IMR-90 (cell line): ENCODE data around the gene DCUN1D2. TPM values are rescaled to one million over a fixed set of nuclear protein-coding genes. Genes with fewer than 3 reads are reported as not detected.

Experiments used
- ATAC-seq: fragments of 200-7000 bp; cut with Tn5 transposase; 2 replicates; pipeline ENCODE4 v1.9.1; 2020; ENCODE audit warnings: low read depth, mild to moderate bottlenecking, moderate library complexity
- BruUV-seq: library from RNA; stranded (reverse); fragments of 400-500 nt; replicated peaks from 2 replicates; lab custom pipeline; 2021; lab: Mats Ljungman, UMichigan
- CTCF ChIA-PET: fragments of 300-600 bp; formaldehyde crosslinking; extraction: SDS; loops from one replicate; lab custom pipeline; 2021; ENCODE audit warnings: antibody characterized with exemption; lab: Yijun Ruan, JAX
- POLR2A ChIA-PET: fragments of 300-600 bp; sonication (Branson Sonifier 250); formaldehyde crosslinking; loops from one replicate; lab custom pipeline; 2022; ENCODE audit warnings: antibody characterized with exemption; ENCODE audit not compliant: unreplicated experiment; lab: Charles Lee
- DNase-seq: peaks from one replicate; pipeline ENCODE4 v3.0.0; 2013
- H2AFZ ChIP-seq: replicated peaks from 2 replicates; pipeline ENCODE3; 2013; ENCODE audit warnings: low read length, mild to moderate bottlenecking; ENCODE audit not compliant: poor library complexity
- H2AK5ac ChIP-seq: 2 replicates; pipeline ENCODE4 v1.6.1; 2013; ENCODE audit warnings: low read depth, low read length, inconsistent platforms
- H2AK9ac ChIP-seq: replicated peaks from 2 replicates; pipeline ENCODE3; 2013; ENCODE audit warnings: mild to moderate bottlenecking, low read depth, low read length, moderate library complexity; ENCODE audit not compliant: poor library complexity
- H2BK120ac ChIP-seq: 2 replicates; pipeline ENCODE4 v1.6.1; 2013; ENCODE audit warnings: low read depth, low read length, inconsistent platforms
- H2BK15ac ChIP-seq: 3 replicates; pipeline ENCODE4 v1.6.1; 2013; ENCODE audit warnings: low read depth, low read length, inconsistent platforms
- H2BK20ac ChIP-seq: 2 replicates; pipeline ENCODE4 v1.6.1; 2013; ENCODE audit warnings: low read depth, mild to moderate bottlenecking, inconsistent platforms, low read length, moderate library complexity
- H2BK5ac ChIP-seq: 2 replicates; pipeline ENCODE4 v1.6.1; 2013; ENCODE audit warnings: mild to moderate bottlenecking, low read depth, low read length, inconsistent platforms; ENCODE audit not compliant: poor library complexity, severe bottlenecking
- H3K14ac ChIP-seq: replicated peaks from 2 replicates; pipeline ENCODE4 v1.6.1; 2013; ENCODE audit warnings: low read depth, low read length, inconsistent platforms
- H3K18ac ChIP-seq: 2 replicates; pipeline ENCODE4 v1.6.1; 2013; ENCODE audit warnings: low read depth, low read length, control low read depth
- H3K23ac ChIP-seq: 2 replicates; pipeline ENCODE4 v1.6.1; 2013; ENCODE audit warnings: low read depth, low read length, inconsistent platforms
- H3K27ac ChIP-seq: 2 replicates; pipeline ENCODE4 v1.5.1; 2013; ENCODE audit warnings: mild to moderate bottlenecking, control low read depth, low read length; ENCODE audit not compliant: insufficient read depth
- H3K27me3 ChIP-seq: 2 replicates; pipeline ENCODE4 v1.6.1; 2013; ENCODE audit warnings: low read length; ENCODE audit not compliant: control insufficient read depth, insufficient read depth
- H3K36me3 ChIP-seq: 2 replicates; pipeline ENCODE4 v1.6.1; 2013; ENCODE audit warnings: low read length, mixed read lengths; ENCODE audit not compliant: control insufficient read depth, insufficient read depth
- H3K4ac ChIP-seq: 2 replicates; pipeline ENCODE4 v1.6.1; 2013; ENCODE audit warnings: low read depth, low read length, inconsistent platforms
- H3K4me1 ChIP-seq: 2 replicates; pipeline ENCODE4 v1.6.1; 2013; ENCODE audit warnings: low read length, mixed read lengths; ENCODE audit not compliant: control insufficient read depth, insufficient read depth
- H3K4me2 ChIP-seq: 2 replicates; pipeline ENCODE4 v1.6.1; 2013; ENCODE audit warnings: low read depth, mild to moderate bottlenecking, control low read depth, low read length, moderate library complexity
- H3K4me3 ChIP-seq: 2 replicates; pipeline ENCODE4 v1.5.1; 2013; ENCODE audit warnings: low read depth, mild to moderate bottlenecking, control low read depth, low read length, moderate library complexity; ENCODE audit not compliant: insufficient read depth
- H3K56ac ChIP-seq: 2 replicates; pipeline ENCODE4 v1.6.1; 2013; ENCODE audit warnings: low read length, inconsistent platforms; ENCODE audit not compliant: insufficient read depth; ENCODE audit errors: extremely low read depth
- H3K79me1 ChIP-seq, 2 experiments: 2 replicates each; pipeline ENCODE4 v1.6.1; 2013; ENCODE audit warnings: low read length in 2 of 2, inconsistent platforms in 1 of 2, low read depth in 1 of 2
- H3K9ac ChIP-seq: 2 replicates; pipeline ENCODE4 v1.6.1; 2013; ENCODE audit warnings: low read depth, low read length, control low read depth
- H3K9me1 ChIP-seq: 2 replicates; pipeline ENCODE4 v1.6.1; 2013; ENCODE audit warnings: low read length, inconsistent platforms; ENCODE audit not compliant: insufficient read depth
- H3K9me3 ChIP-seq: 2 replicates; pipeline ENCODE4 v1.6.1; 2013; ENCODE audit warnings: low read length; ENCODE audit not compliant: control insufficient read depth, insufficient read depth
- H4K20me1 ChIP-seq: 2 replicates; pipeline ENCODE4 v1.6.1; 2013; ENCODE audit warnings: low read length, inconsistent platforms; ENCODE audit not compliant: insufficient read depth
- H4K5ac ChIP-seq: 2 replicates; pipeline ENCODE4 v1.6.1; 2013; ENCODE audit warnings: mild to moderate bottlenecking, low read depth, low read length, control low read depth
- H4K8ac ChIP-seq, 2 experiments: 2 replicates each; pipeline ENCODE4 v1.6.1; 2013; ENCODE audit warnings: low read depth in 2 of 2, low read length in 2 of 2, control low read depth in 1 of 2, inconsistent platforms in 1 of 2
- H4K91ac ChIP-seq: 2 replicates; pipeline ENCODE4 v1.6.1; 2013; ENCODE audit warnings: low read depth, low read length, inconsistent platforms; ENCODE audit not compliant: insufficient read depth
- BHLHE40 ChIP-seq: fragments of 150-350 bp; IDR thresholded peaks from 2 replicates; pipeline ENCODE4 v1.6.1; 2016; ENCODE audit warnings: mild to moderate bottlenecking, low read depth, low read length
- CEBPB ChIP-seq: IDR thresholded peaks from 2 replicates; pipeline ENCODE4 v1.6.1; 2012; ENCODE audit warnings: low read depth, low read length, improper control_type of control experiment
- CHD1 ChIP-seq: IDR thresholded peaks from 2 replicates; pipeline ENCODE4 v1.6.1; 2012; ENCODE audit warnings: low read depth, low read length, improper control_type of control experiment
- CTCF ChIP-seq: conservative IDR thresholded peaks from 2 replicates; pipeline ENCODE4 v1.5.1; 2012; ENCODE audit warnings: mild to moderate bottlenecking, low read depth, low read length, improper control_type of control experiment
- MAFK ChIP-seq: IDR thresholded peaks from 2 replicates; pipeline ENCODE4 v1.6.1; 2012; ENCODE audit warnings: low read depth, low read length, improper control_type of control experiment
- MAZ ChIP-seq: IDR thresholded peaks from 2 replicates; pipeline ENCODE4 v1.6.1; 2012; ENCODE audit warnings: low read depth, mild to moderate bottlenecking, low read length, improper control_type of control experiment, moderate library complexity, borderline replicate concordance
- MXI1 ChIP-seq: IDR thresholded peaks from 2 replicates; pipeline ENCODE4 v1.6.1; 2012; ENCODE audit warnings: low read depth, mild to moderate bottlenecking, low read length, moderate library complexity, borderline replicate concordance
- NFE2L2 ChIP-seq: fragments of 150-350 bp; IDR thresholded peaks from 2 replicates; pipeline ENCODE4 v1.6.1; 2016; ENCODE audit warnings: low read depth, mild to moderate bottlenecking, low read length
- POLR2A ChIP-seq: IDR thresholded peaks from 2 replicates; pipeline ENCODE4 v1.6.1; 2012; ENCODE audit warnings: mild to moderate bottlenecking, low read depth, low read length
- RAD21 ChIP-seq: IDR thresholded peaks from 2 replicates; pipeline ENCODE4 v1.6.1; 2012; ENCODE audit warnings: low read length, improper control_type of control experiment
- RCOR1 ChIP-seq: IDR thresholded peaks from 2 replicates; pipeline ENCODE4 v1.6.1; 2012; ENCODE audit warnings: mild to moderate bottlenecking, low read length, improper control_type of control experiment; ENCODE audit not compliant: insufficient replicate concordance
- RFX5 ChIP-seq: IDR thresholded peaks from 2 replicates; pipeline ENCODE4 v1.8.0; 2012; ENCODE audit warnings: low read depth, mild to moderate bottlenecking, low read length, moderate library complexity
- SMC3 ChIP-seq: fragments of 150-350 bp; IDR thresholded peaks from 2 replicates; pipeline ENCODE4 v1.6.1; 2016; ENCODE audit warnings: low read depth, mild to moderate bottlenecking, antibody characterized with exemption, low read length, moderate library complexity
- WGBS, 2 experiments: methylation state at CpG; one replicate each; pipeline versions ENCODE4 v1.1.5 to v1.1.7; 2013; ENCODE audit warnings: missing lambda C conversion rate in 2 of 2; ENCODE audit not compliant: insufficient read length in 1 of 2; ENCODE audit errors: extremely low coverage in 2 of 2; 5-methylcytosine and 5-hydroxymethylcytosine counted together
- dilution Hi-C: fragments of 300-500 bp; cut with HindIII; formaldehyde crosslinking; loops from one replicate; pipeline ENCODE4 v1.14.3; 2018; ENCODE audit warnings: low sequenced_read_pairs; ENCODE audit not compliant: unreplicated experiment
- in situ Hi-C: fragments of 300-500 bp; cut with MboI; formaldehyde crosslinking; loops from 3 replicates; pipeline ENCODE4 v1.14.3; 2019; ENCODE audit warnings: low sequenced_read_pairs, inconsistent platforms, mixed read lengths
- intact Hi-C: fragments of 100-400 bp; cut with micrococcal nuclease; formaldehyde crosslinking; loops from 2 replicates; pipeline ENCODE4 v1.10.0; 2022
- polyA plus RNA-seq, 3 experiments: library from polyadenylated mRNA; depleted of rRNA; stranded (reverse); fragments of >200 nt; gene quantifications; 2 replicates each; pipeline ENCODE4 v1.2.3, GENCODE V29; 2012; ENCODE audit warnings: low replicate concordance in 1 of 3
- total RNA-seq: library from RNA; depleted of rRNA; stranded (reverse); fragments of >200 nt; gene quantifications from 2 replicates; pipeline ENCODE4 v1.2.3, GENCODE V29; 2012
- TF ChIP-seq, protein P1 (sequence below): fragments of 150-350 bp; IDR thresholded peaks from 2 replicates; pipeline ENCODE4 v1.6.1; 2017; ENCODE audit warnings: mild to moderate bottlenecking, antibody characterized with exemption, low read length, low read depth
- TF ChIP-seq, protein P2 (sequence below): fragments of 150-350 bp; IDR thresholded peaks from 2 replicates; pipeline ENCODE4 v1.6.1; 2016; ENCODE audit warnings: low read depth, mild to moderate bottlenecking, low read length, moderate library complexity, borderline replicate concordance

DCUN1D2 gene
- total and polyA plus RNA-seq, 2 of the 4 experiments (the other 2 are of a cell fraction), result 8.1 to 11.5 TPM

- Histone ChIP-seq H2AK9ac (peak overlapping the region; percentile 86), H3K36me3 (peaks cover 45% of the 10 kb centered on the region), H3K79me1 (peaks cover 14 to 42% of the 10 kb centered on the region in 2 experiments), H3K4me3 (no peak overlapping the region), H2BK5ac (no peak overlapping the region), H3K9me3 (no peaks in the 10 kb centered on the region), H4K91ac (no peak overlapping the region), H3K9ac (no peak overlapping the region), H4K8ac (peak overlapping the region in 1 of 2 experiments; percentile 43; a peak in 1 of 4 replicates), H4K5ac (no peak overlapping the region), H2BK15ac (no peak overlapping the region), H3K23ac (peak overlapping the region; percentile 5; the same call in 1 of the 2 replicates), H3K27ac (no peak overlapping the region; the same call in 1 of the 2 replicates), H3K14ac (peak overlapping the region; percentile 48; the same call in 1 of the 2 replicates), H2AK5ac (0 out of 2 replicates have a peak overlapping the region, but pooled peaks have one; percentile 49), H4K20me1 (peaks cover 19% of the 10 kb centered on the region), H2BK20ac (no peak overlapping the region), H3K4me2 (no peak overlapping the region), H3K9me1 (peaks cover 14% of the 10 kb centered on the region), H3K56ac (no peak overlapping the region), H3K4ac (0 out of 2 replicates have a peak overlapping the region, but pooled peaks have one; percentile 16), H3K4me1 (peaks cover 8% of the 10 kb centered on the region), H3K27me3 (no peaks in the 10 kb centered on the region), H2BK120ac (no peak overlapping the region), H3K18ac (no peak overlapping the region), H2AFZ (peak overlapping the region; percentile 40)
- in situ Hi-C loops, result no loop called here
- ChIA-PET POLR2A (no interaction called here), CTCF (no interaction called here)
- ATAC-seq (peak; percentile 60), DNase-seq (peak; percentile 31)
- WGBS, 2 experiments, result 41% methylated on average over 5 of the region's 16 CpGs; no CpG with 5 or more reads in 1 of the 2 experiments
- dilution Hi-C loops, result no loop called here
- intact Hi-C loops, result no loop called here
- no TSS peak for BruUV-seq
- TF ChIP-seq MAZ (no peak), POLR2A (no peak), CEBPB (no peak), RAD21 (no peak), SMC3 (no peak), MAFK (no peak), MXI1 (no peak), BHLHE40 (no peak), RCOR1 (no peak), CHD1 (no peak), CTCF (no peak), RFX5 (no peak), NFE2L2 (no peak)
- TF ChIP-seq, protein P1, sequence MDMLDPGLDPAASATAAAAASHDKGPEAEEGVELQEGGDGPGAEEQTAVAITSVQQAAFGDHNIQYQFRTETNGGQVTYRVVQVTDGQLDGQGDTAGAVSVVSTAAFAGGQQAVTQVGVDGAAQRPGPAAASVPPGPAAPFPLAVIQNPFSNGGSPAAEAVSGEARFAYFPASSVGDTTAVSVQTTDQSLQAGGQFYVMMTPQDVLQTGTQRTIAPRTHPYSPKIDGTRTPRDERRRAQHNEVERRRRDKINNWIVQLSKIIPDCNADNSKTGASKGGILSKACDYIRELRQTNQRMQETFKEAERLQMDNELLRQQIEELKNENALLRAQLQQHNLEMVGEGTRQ, result no peak
- TF ChIP-seq, protein P2, sequence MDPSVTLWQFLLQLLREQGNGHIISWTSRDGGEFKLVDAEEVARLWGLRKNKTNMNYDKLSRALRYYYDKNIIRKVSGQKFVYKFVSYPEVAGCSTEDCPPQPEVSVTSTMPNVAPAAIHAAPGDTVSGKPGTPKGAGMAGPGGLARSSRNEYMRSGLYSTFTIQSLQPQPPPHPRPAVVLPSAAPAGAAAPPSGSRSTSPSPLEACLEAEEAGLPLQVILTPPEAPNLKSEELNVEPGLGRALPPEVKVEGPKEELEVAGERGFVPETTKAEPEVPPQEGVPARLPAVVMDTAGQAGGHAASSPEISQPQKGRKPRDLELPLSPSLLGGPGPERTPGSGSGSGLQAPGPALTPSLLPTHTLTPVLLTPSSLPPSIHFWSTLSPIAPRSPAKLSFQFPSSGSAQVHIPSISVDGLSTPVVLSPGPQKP, result no peak
These were observed 41.8 kb upstream of the DCUN1D2 start for GRCh38 chr13:113532156-113532806.
